GM18519 (cell line): ENCODE results near the gene METTL24.

ENCODE experiments used
- ATAC-seq: cut with Tn5 transposase; IDR thresholded peaks from one replicate; pipeline ENCODE4 v1.9.1; 2021; ENCODE audit warnings: mild to moderate bottlenecking, moderate library complexity; ENCODE audit not compliant: unreplicated experiment, low FRiP score

The METTL24 gene

GRCh38 chr6:110340392-110340965 is 17.7 kb downstream of the METTL24 start:
- no peak for ATAC-seq

DNA sequence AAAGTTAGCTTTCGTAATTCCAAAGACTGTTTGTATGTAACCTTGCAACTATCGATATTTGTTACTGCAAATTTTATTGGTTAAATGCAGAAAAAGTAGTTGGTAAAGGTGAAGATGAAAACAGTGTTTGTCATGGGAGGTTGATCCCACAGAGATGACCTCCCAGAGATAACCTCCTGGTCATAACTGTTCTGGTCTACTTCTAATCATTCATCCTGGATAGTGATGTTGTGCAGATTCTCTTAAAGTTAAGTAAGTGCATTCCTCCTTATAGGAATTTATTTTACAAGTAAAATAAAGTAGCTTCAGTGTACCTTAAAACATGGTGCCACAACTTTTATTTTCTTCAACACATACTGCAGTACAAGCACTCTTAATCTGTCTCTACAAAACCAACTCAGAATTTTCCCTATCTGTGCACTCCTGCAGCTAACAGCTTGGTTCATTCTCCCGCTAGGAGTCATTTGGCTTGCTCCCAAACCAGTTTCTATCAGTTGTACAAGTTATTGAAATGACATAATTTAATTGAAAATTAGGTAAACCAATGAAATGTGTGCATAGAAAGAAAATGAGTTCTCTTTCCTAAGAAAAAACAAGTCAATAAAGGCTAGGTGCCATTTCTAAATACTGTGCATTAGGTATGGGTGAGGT is 19.2 kb downstream of the METTL24 start:
- no peak for ATAC-seq

GRCh38 chr6:110337486-110337885 is 20.7 kb downstream of the METTL24 start:
- ATAC-seq, result no peak

- no peak for ATAC-seq
Observed at GRCh38 chr6:110334423-110335180, 23.5 kb downstream of the METTL24 start.

- no peak for ATAC-seq
Observed at GRCh38 chr6:110332281-110332680, 25.9 kb downstream of the METTL24 start.

GRCh38 chr6:110331816-110332215 is 26.3 kb downstream of the METTL24 start:
- no peak for ATAC-seq

DNA sequence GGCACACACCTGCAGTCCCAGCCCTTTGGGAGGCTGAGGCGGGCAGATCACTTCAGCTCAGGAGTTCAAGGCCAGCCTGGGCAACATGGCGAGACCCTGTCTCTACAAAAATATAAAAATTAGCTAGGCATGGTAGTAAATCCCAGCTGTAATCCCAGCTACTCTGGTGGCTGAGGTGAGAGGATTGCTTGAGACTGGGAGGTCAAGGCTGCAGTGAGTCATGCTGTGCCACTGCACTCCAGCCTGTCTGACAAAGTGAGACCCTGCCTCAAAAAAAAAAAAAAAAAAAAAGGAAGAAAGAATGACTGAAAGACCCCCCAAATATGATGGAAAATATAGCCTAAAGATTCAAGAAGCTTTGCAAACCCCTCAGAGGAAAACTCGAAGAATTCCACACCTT is 26.8 kb downstream of the METTL24 start:
- no peak for ATAC-seq

- no peak for ATAC-seq
Observed at GRCh38 chr6:110329714-110330436, 28.3 kb downstream of the METTL24 start.

GRCh38 chr6:110329348-110329713 is 28.8 kb downstream of the METTL24 start:
- ATAC-seq, result no peak

- no peak for ATAC-seq
Observed at GRCh38 chr6:110328259-110328658, 29.9 kb downstream of the METTL24 start.

- no peak for ATAC-seq
Observed at GRCh38 chr6:110327391-110327790, 30.8 kb downstream of the METTL24 start.

DNA sequence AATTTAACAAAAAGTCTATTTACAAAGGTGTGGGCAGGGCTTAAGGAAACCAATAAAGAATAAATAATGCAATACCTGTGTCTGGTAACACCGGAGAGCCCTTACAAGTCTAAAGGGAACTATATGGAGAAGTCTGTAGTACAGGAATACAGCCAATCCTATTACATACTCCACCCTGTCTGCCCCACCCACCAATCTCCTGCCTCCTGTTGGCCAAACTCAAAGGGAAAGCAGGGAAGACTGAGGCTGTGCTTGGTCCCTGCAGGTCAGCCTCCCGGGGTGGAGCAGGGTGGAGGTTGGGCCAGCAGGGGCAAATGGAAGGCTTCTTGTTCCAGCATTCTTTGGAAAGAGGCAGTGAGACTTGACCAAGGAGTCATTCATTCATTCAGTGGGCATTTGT is 31.5 kb downstream of the METTL24 start:
- no peak for ATAC-seq

GRCh38 chr6:110326057-110326456 is 32.1 kb downstream of the METTL24 start:
- ATAC-seq, result no peak

- no peak for ATAC-seq
Observed at GRCh38 chr6:110325197-110325596, 33.0 kb downstream of the METTL24 start.

DNA sequence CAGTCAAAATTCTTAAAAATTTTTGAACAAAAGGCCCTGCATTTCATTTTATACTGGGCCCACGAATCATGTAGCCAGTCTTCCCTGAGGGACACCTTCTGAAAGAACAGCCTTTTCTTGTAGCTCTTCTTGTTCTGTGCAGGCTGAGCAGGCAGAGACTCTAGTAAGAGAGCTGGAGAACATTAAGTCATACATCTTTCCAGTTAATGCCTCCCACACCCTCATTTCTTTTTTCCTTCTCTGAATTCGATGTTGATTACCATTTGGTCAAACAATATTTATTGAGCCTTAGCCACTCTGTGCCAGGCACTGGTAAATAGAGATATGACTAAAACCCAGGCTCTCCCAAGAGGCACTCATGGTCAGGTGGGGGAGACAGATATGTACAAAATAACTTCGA is 33.6 kb downstream of the METTL24 start:
- ATAC-seq, result no peak

- no peak for ATAC-seq
Observed at GRCh38 chr6:110323258-110323657, 34.9 kb downstream of the METTL24 start.

DNA sequence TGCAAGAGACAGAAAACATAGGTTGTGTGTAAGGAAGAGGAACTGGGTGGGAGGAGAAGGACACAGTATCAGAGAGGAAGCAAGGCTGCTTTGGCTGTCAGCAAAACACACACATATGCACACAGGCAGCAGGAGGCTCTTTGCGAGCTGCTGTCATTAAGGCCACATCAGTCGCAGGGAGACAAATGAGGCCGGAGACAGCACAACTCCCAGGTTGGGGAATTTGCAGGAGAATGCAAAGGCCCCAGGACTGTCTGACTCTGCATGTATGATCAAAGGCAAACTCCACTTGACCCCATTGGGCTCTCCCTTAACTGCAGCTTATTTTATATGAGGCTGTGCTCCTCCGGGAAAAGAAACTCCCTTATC is 35.3 kb downstream of the METTL24 start:
- ATAC-seq, result no peak

- ATAC-seq, result no peak
Observed at GRCh38 chr6:110322151-110322873, 35.8 kb downstream of the METTL24 start.

- ATAC-seq, result no peak
Observed at GRCh38 chr6:110320307-110320706, 37.8 kb downstream of the METTL24 start.

DNA sequence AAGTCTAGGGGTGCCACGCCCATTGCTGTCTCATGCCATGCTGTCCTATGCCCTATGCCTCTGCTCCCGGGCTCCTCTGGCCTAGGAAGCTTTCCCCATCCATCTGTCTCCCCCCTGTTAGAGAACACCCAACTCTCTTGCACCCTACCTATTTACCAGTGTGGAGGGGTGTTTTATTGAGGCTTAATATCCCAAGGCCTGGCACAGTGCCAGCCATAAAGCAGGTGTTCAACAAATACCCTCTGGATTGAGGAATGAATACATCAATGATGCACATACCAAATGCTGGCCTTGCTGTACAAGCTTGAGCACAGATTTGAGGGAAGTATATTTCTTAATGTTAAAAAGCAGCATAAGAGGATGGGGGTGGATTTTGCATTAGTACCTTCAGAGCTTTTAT is 38.3 kb downstream of the METTL24 start:
- ATAC-seq, result no peak

DNA sequence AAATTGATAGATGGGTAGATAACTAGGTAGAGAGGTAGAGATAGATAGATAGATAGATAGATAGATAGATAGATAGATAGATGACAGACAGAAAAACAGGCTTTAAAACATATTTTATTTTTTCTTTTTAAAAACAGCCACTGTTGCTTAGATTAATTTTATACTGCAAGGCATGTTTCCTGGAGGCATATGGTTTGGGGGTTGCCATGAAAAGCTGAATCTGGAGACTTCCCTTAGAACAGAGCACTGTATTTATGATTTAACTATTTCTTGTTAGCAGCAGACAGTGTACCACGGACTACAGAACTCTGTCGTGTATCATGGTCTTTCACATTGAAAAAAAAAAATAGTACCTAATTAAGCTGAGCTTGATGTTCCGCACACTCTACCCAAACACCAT is 38.8 kb downstream of the METTL24 start:
- ATAC-seq, result no peak
